Astrocyte (in vitro differentiated cells and primary cell): ENCODE data around the gene LARP6. TPM values are rescaled to one million over a fixed set of nuclear protein-coding genes. Genes with fewer than 3 reads are reported as not detected.

Source experiments
- DNase-seq: peaks from one replicate; pipeline ENCODE4 v3.0.0-alpha.2; 2010; ENCODE audit warnings: low read depth
- FAIRE-seq: peaks from 2 replicates; lab custom pipeline; 2011; peaks lifted over from hg19 to GRCh38; lab: Jason Lieb, UNC
- H2AFZ ChIP-seq: 2 replicates; pipeline ENCODE4 v1.6.0; 2012; ENCODE audit warnings: low read depth, low read length, inconsistent platforms
- H3K27ac ChIP-seq: 2 replicates; pipeline ENCODE4 v1.5.1; 2011; ENCODE audit warnings: low read depth, low read length, inconsistent platforms
- H3K27me3 ChIP-seq: 2 replicates; pipeline ENCODE4 v1.6.0; 2011; ENCODE audit warnings: low read length, inconsistent platforms; ENCODE audit not compliant: insufficient read depth
- H3K36me3 ChIP-seq: 2 replicates; pipeline ENCODE4 v1.5.1; 2011; ENCODE audit warnings: low read length, inconsistent platforms; ENCODE audit not compliant: insufficient read depth
- H3K4me1 ChIP-seq: 2 replicates; pipeline ENCODE4 v1.5.1; 2011; ENCODE audit warnings: low read length, inconsistent platforms; ENCODE audit not compliant: insufficient read depth
- H3K4me2 ChIP-seq: 2 replicates; pipeline ENCODE4 v1.6.0; 2012; ENCODE audit warnings: low read length, inconsistent platforms
- H3K4me3 ChIP-seq: 2 replicates; pipeline ENCODE4 v1.5.1; 2011; ENCODE audit warnings: low read depth, mild to moderate bottlenecking, low read length, inconsistent platforms; ENCODE audit not compliant: insufficient read depth
- H3K79me2 ChIP-seq: 2 replicates; pipeline ENCODE4 v1.6.0; 2012; ENCODE audit warnings: mild to moderate bottlenecking, low read length, inconsistent platforms; ENCODE audit not compliant: insufficient read depth
- H3K9ac ChIP-seq: 2 replicates; pipeline ENCODE4 v1.6.0; 2012; ENCODE audit warnings: mild to moderate bottlenecking, low read length, inconsistent platforms
- H3K9me3 ChIP-seq: 2 replicates; pipeline ENCODE4 v1.5.1; 2012; ENCODE audit warnings: low read depth, mild to moderate bottlenecking, low read length, inconsistent platforms; ENCODE audit not compliant: insufficient read depth
- H4K20me1 ChIP-seq: 2 replicates; pipeline ENCODE4 v1.6.0; 2012; ENCODE audit warnings: low read length, inconsistent platforms; ENCODE audit not compliant: insufficient read depth
- H3K27ac Mint-ChIP-seq: one replicate; pipeline ENCODE4 v1.8.0; 2021; ENCODE audit warnings: mild to moderate bottlenecking, mixed read lengths; ENCODE audit not compliant: unreplicated experiment
- H3K27me3 Mint-ChIP-seq: one replicate; pipeline ENCODE4 v1.8.0; 2021; ENCODE audit warnings: low read depth, mixed read lengths; ENCODE audit not compliant: unreplicated experiment
- H3K36me3 Mint-ChIP-seq: one replicate; pipeline ENCODE4 v1.8.0; 2021; ENCODE audit warnings: low read depth, mixed read lengths; ENCODE audit not compliant: unreplicated experiment
- H3K4me1 Mint-ChIP-seq: one replicate; pipeline ENCODE4 v1.8.0; 2021; ENCODE audit warnings: low read depth, mixed read lengths; ENCODE audit not compliant: unreplicated experiment
- H3K4me3 Mint-ChIP-seq: one replicate; pipeline ENCODE4 v1.8.0; 2021; ENCODE audit warnings: mild to moderate bottlenecking, moderate library complexity, mixed read lengths; ENCODE audit not compliant: unreplicated experiment
- H3K9me3 Mint-ChIP-seq: one replicate; pipeline ENCODE4 v1.8.0; 2021; ENCODE audit warnings: mild to moderate bottlenecking, mixed read lengths; ENCODE audit not compliant: unreplicated experiment
- EZH2 ChIP-seq: IDR thresholded peaks from 2 replicates; pipeline ENCODE4 v1.6.1; 2012; ENCODE audit warnings: mild to moderate bottlenecking, low read length, inconsistent platforms; ENCODE audit not compliant: insufficient read depth
- total RNA-seq: library from RNA; stranded (reverse); gene quantifications from 2 replicates; pipeline ENCODE4 v1.2.1, GENCODE V29; 2021
- TF ChIP-seq, protein P1 (sequence below): IDR thresholded peaks from 2 replicates; pipeline ENCODE4 v1.5.1; 2011; ENCODE audit warnings: low read depth, mild to moderate bottlenecking, inconsistent platforms, low read length, moderate library complexity; ENCODE audit not compliant: insufficient read depth

Gene LARP6
- total RNA-seq, 1 donor from 2014 or later, result 61.5 TPM

DNA sequence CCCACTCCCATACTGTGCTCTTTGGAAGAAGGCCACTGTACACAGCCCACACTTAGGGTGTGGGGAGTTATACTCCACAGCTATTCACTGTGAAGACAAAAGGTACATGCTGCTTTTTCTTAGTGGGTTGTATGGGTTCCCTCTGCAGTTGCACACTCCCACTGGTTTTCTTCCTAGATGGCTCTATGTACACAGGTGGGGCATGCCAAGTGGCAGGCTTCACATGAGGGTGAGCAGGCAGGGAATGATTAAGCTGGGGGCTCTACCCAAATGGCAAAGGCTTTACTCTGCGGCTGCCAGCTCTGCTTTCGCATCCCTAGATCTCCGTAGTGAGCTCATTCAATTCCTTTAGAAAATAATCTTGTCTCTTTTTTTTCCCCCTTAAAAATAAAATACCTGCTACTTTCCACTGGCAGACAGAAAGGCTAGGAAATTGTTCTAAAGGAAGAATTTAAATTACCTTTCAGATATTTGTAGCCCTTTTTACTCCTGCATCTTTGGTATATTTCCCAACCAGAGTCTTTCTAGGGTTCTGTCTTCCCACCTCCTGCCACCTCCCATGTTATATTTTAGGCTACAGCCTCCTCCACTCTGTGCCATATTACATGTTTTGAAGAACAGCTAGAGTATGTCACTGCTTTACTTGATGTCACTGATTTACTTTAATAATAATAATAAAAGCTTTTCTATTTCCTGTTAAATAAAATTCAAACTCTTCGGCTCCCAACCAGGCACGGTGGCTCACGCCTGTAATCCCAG, 8.2 kb downstream of the LARP6 start:
- Mint-ChIP-seq H3K27me3 (no peaks in the 10 kb centered on the region), H3K4me1 (no peaks in the 10 kb centered on the region), H3K9me3 (no peaks in the 10 kb centered on the region), H3K36me3 (peaks cover 21% of the 10 kb centered on the region), H3K27ac (no peak overlapping the region), H3K4me3 (no peak overlapping the region)
- H3K4me2 ChIP-seq, result no peak overlapping the region
- TF ChIP-seq, protein P1, sequence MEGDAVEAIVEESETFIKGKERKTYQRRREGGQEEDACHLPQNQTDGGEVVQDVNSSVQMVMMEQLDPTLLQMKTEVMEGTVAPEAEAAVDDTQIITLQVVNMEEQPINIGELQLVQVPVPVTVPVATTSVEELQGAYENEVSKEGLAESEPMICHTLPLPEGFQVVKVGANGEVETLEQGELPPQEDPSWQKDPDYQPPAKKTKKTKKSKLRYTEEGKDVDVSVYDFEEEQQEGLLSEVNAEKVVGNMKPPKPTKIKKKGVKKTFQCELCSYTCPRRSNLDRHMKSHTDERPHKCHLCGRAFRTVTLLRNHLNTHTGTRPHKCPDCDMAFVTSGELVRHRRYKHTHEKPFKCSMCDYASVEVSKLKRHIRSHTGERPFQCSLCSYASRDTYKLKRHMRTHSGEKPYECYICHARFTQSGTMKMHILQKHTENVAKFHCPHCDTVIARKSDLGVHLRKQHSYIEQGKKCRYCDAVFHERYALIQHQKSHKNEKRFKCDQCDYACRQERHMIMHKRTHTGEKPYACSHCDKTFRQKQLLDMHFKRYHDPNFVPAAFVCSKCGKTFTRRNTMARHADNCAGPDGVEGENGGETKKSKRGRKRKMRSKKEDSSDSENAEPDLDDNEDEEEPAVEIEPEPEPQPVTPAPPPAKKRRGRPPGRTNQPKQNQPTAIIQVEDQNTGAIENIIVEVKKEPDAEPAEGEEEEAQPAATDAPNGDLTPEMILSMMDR, result no peak
- TF ChIP-seq EZH2, result no peak
- H3K9ac ChIP-seq, result no peak overlapping the region
- peaks cover 7% of the 10 kb centered on the region for H3K36me3 ChIP-seq
- DNase-seq (no peak), FAIRE-seq (no peak)
- no peak overlapping the region for H3K27ac ChIP-seq
- peaks cover 25% of the 10 kb centered on the region for H4K20me1 ChIP-seq
- no peaks in the 10 kb centered on the region for H3K9me3 ChIP-seq
- no peak overlapping the region for H3K4me3 ChIP-seq
- H3K79me2 ChIP-seq, result peaks cover 46% of the 10 kb centered on the region
- no peaks in the 10 kb centered on the region for H3K4me1 ChIP-seq
- no peaks in the 10 kb centered on the region for H3K27me3 ChIP-seq
- H2AFZ ChIP-seq, result no peak overlapping the region

DNA sequence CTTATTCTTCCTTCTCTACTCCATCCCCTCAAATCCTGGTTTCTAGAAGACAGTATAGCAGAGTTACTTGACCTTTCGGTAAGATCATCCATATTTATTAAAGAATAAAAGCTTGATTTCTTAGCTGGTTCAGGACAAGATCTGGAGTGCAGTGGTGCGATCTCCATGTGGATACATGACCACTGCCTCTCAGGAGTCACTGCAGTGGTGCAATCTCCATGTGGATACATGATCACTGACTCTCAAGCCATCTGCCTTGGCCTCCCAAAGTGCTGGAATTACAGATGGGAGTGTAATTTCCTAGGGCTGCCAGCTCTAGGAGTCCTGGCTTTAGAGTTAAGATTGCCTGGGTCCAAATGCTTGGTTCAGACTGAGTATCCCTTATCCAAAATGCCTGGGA, 16.5 kb downstream of the LARP6 start:
- Histone ChIP-seq H3K9ac (no peak overlapping the region), H3K4me3 (no peak overlapping the region), H3K36me3 (peaks cover 14% of the 10 kb centered on the region), H3K4me2 (no peak overlapping the region), H3K27me3 (no peaks in the 10 kb centered on the region), H2AFZ (no peak overlapping the region), H3K27ac (no peak overlapping the region), H3K4me1 (peaks cover 13% of the 10 kb centered on the region), H3K79me2 (peaks cover 18% of the 10 kb centered on the region), H4K20me1 (peaks cover 18% of the 10 kb centered on the region), H3K9me3 (no peaks in the 10 kb centered on the region)
- no peaks in the 10 kb centered on the region for H3K9me3 Mint-ChIP-seq
- H3K36me3 Mint-ChIP-seq, result peaks cover 35% of the 10 kb centered on the region
- FAIRE-seq, result no peak
- H3K4me1 Mint-ChIP-seq, result peaks cover 17% of the 10 kb centered on the region
- H3K27ac Mint-ChIP-seq, result no peak overlapping the region
- no peak overlapping the region for H3K4me3 Mint-ChIP-seq
- DNase-seq, result no peak
- H3K27me3 Mint-ChIP-seq, result no peaks in the 10 kb centered on the region
- TF ChIP-seq EZH2, result no peak
- TF ChIP-seq, protein P1, result no peak

DNA sequence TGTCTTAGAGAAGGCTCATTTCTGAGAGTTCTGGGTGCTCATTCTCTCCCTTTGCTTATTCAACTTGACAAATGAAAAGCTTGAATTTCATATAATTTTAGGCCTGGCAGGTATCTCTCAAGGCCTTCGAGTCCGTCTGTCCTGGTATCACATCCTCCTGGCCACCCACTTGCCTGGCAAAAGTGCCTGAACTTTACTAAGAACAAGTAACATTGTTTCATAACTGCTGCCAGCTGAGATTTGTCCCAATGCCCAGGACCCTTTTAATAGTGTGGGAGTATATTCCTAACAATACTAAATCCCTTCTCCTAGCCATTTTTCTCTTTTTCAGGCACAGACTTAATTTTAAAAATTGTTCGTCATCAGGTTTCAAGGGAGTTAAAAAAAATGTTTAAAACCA, 18.1 kb downstream of the LARP6 start:
- H2AFZ ChIP-seq, result no peak overlapping the region
- H3K27ac Mint-ChIP-seq, result no peak overlapping the region

More for the DNA sequence above, 18.1 kb downstream of the LARP6 start:
- Histone ChIP-seq H3K79me2 (peaks cover 6% of the 10 kb centered on the region), H3K9ac (no peak overlapping the region), H3K36me3 (peaks cover 27% of the 10 kb centered on the region), H3K9me3 (no peaks in the 10 kb centered on the region), H4K20me1 (peaks cover 8% of the 10 kb centered on the region), H3K4me2 (no peak overlapping the region), H3K27ac (no peak overlapping the region), H3K27me3 (no peaks in the 10 kb centered on the region), H3K4me1 (peaks cover 13% of the 10 kb centered on the region), H3K4me3 (no peak overlapping the region)
- Mint-ChIP-seq H3K27me3 (no peaks in the 10 kb centered on the region), H3K4me1 (peaks cover 25% of the 10 kb centered on the region), H3K36me3 (peaks cover 38% of the 10 kb centered on the region), H3K4me3 (no peak overlapping the region), H3K9me3 (no peaks in the 10 kb centered on the region)
- TF ChIP-seq, protein P1, result no peak
- no peak for TF ChIP-seq EZH2
- no peak for FAIRE-seq
- DNase-seq, result no peak
